HG02938 (cell line): ENCODE data around the gene TFB1M.
"Not testable (repeated sequence)": the region's sequence is repeated elsewhere in the genome, so short reads cannot be mapped to it uniquely, and the experiment has no call there.

Experiments
- ATAC-seq: cut with Tn5 transposase; IDR thresholded peaks from one replicate; pipeline ENCODE4 v1.9.1; 2021; ENCODE audit warnings: mild to moderate bottlenecking, moderate library complexity; ENCODE audit not compliant: unreplicated experiment

Gene TFB1M

DNA sequence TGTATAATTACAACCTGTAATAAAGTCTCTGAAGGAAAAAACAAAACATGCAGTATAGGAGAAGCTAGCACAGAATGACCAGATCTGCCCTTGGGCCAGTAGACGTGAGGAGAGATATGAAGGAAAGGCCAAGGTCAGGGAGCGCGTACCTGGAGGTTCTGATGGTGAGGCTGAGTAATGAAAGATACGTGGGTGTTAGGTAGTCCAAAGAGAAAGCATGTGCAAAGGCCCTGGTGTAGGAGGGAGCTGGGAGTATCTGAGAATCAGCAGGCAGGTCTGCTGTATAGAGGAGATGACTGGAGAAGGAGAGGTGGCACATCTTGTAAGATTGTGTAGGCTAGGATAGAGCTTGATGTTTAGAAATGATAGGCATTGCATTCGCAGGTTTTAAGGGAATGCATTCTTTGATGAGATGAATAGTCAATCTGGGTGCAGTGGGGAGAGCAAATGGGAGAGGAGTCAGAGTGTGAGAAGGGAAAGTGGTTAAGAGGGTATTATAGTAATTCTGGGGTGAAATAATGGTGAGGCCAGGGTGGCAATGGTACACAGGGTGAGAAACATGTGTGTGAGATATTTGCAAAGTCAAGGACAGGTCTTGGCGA, 15.9 kb upstream of the TFB1M start:
- no peak for ATAC-seq

DNA sequence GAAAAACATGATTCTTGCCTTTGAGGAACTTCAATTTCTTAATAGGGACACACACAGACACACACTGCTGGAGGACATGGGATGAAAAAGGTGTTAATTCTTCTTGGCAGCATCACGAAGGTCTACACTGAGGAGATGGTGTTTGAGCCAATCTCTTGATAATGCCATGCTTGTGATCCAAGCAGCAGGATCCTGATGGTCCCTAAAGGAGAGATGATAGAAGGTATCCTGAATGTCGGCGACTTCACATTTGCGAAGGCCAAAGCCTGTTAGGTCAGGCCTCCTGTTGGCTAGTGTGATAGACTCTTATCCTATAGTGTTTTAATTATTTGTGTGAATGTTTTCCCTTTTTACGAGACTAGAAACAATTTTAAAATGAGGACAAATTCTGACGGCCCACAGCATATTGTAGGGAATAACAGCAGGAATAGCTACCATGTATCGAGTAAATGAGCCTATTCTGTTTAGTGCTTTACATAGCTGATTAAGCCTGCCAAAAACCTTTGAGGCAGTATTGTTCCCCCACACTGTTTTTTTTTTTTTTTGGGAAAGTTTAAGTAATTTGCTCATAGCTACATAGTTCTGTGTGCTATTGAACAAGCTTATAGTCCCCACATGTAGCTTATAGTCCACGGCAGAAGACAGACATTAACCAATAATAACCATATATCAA, 15.3 kb upstream of the TFB1M start:
- no peak for ATAC-seq

DNA sequence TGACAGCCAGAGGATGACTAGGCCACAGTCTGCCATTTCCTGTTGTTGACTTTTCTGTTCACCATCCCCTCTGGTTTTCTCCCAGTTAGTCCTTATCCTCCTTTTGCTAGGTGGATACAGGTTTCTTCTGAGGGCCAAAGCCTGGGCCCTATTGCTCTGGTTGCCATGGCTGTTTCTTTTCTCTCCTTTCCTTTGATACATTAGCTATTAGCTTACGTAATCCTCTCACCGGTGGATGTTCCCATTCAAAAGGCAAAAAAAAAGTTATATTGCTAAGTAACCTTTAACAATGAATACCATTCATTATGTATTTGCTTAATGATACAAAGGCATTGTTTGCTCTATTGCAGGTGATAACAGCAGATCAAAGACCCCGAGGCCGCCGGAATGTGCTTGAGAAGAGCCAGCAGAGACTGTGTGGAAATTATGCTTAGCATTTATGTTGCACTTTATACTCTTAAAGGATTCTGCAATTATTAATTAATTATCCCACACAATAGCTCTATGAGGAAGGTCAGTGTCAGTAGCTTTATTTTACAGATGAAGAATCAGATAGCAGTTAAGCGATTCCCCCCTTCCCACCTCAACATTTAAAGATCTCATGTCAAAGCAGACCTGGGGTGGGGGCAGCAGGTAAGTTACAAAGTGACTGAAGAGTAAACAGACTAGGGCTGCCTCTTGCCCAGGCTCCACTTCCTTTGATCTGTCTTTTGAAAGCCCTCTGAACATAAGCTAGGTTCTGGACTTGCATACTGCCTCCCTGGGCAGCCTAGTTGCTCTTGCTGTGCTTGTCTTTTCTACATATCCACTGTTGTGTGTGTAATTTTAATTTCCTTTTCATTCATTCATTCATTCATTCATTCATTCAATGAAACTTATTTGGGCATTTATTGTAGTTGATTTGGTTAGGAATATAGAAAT, 14.5 kb upstream of the TFB1M start:
- no peak for ATAC-seq

DNA sequence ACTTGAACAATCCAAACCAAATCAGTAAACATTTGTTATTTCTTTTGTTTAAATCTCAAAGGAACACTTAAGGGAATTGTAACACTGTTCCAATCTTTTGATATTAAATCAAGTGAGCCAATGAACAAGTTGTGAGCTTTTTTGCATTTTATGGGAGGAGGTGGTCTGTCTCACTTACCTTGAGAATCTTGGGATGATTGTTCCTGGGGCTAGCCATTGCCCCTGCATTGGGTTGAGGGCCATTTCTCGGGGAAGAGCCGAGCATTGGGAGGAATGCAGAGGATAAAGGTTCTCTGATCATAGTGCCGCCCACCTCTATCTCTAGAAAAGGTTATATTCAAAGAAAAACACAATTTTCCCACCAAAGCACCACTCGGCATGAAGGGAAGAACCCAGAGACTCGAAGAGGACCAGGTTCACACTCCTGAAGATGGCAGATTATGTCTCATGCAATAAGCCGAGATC, 13.8 kb upstream of the TFB1M start:
- no peak for ATAC-seq

DNA sequence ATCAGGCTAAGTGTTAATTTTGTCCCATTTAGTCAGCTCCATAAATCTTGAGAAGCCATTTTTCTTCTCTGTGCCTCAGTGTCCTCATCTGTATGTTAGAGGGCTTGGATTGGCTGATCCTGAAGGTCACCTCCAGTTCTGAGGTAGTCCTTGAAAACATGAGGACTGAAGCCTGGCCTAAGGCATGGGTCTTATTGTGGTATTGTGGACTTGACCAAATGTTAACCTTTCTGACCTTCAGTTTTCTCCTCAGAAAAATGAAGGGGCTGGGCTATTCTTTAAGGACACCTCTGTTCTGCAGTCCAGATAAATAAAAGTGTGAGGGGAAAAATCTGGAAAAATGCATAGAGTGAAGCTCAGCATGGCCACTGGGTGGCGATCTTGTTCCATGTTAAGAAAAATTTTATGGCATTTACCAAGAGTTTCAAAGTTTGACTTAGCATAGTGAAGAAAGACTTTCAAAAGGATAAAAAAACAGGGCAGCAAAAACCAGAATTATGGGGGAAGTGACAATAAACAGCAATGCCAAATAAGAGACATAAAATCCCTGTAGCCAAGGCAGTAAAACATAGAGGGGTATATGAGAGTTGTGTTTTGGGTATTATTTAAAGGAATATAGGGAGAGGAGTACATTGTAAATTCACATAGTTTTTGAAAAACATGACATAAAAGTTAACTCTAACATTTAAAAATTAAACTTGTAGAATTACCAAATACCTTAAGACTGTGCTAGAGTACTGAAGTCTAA, 13.2 kb upstream of the TFB1M start:
- ATAC-seq: no peak

DNA sequence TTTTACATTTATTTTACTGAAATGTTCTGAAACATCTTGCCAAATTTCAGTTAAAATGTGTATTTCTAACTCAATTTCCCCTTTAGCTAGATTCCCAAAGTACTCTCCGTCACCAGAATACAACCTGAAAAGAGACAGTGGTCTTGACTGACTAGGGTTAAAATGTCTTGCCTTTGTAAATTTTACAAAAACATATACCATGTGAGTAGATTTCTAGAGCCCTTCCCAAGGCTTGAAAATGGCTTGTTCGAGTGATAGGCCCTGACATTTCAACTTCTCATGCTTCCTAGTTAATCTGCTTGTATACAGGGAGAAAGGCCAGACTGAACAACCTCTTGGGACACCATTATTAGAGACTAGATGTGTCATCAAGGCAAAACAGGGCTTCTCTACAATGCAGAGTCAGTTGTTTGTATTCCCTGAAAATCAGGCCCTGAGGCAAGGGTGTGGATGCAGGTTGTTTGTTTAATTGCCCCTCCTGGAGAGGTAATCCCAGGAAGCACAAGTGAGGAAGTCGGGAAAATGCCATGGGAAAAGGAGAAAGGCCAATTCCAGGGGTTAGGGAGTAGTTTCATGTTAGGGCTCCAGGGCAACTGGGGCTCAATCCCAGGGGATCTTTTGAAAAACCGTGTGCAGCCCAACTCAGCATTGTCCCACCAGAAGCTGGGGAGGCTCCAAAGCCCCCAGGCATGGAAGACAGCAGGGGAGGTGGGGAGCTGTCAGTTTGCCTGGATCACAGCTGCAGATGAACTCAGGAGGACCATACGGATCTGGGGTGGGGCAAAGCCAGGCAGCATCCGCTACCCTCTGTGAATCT, 11.6 kb upstream of the TFB1M start:
- no peak for ATAC-seq

DNA sequence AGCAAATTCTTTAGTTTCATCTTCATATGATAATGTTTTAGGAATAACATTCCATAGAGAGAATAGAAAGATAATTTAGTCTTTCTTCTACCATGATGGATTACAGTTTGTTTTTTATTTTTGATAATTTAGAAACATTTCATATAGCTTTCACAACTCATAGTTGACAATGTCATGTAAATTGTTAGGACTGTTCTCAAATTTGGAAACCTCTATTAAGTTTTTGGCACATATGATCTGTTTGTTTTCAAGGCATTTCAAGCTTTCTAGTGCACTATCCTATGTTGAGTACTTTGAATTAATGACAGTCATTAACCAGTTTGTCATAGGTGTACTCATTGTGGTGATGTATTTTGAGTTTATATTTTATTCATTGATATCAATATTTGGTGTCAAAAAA, 10.7 kb upstream of the TFB1M start:
- ATAC-seq: no peak

DNA sequence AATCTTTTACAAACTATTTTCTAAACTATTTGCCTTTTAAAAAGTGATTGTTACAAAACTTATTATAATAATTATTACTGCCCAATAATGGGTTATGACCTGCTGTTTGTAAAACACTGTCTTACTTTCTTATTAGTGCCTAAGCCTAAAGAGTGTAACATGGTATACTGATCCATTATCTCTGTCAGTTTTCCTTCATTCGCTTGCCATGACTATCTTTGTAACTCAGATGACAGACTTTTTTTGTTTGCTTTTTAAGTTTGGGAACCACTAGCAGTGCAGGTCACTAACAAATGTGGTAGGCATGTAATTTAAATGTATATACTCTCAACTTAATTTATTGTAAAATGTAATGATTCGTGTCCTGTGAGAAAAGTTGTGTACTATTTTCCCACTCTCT, 9.9 kb upstream of the TFB1M start:
- ATAC-seq: no peak

DNA sequence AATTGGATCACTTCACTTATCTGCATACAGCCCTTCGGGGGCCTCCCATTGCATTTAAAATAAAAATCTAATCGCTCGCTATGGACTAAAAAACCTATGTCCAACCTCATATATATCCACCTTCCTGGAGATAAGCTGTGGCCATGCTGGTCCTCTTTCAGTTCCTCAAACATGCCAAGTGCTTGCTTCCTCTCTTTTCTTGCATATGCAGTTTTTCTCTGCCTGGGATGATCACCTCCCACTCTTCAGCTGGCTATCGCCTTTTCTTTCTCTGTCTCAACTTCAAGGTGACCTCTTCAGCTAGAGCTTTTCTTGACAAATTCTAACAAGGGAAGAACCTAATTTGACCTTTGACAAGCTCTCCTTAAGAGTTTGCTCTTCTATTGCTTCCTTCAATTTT, 5.6 kb upstream of the TFB1M start:
- peak; percentile 41 for ATAC-seq

DNA sequence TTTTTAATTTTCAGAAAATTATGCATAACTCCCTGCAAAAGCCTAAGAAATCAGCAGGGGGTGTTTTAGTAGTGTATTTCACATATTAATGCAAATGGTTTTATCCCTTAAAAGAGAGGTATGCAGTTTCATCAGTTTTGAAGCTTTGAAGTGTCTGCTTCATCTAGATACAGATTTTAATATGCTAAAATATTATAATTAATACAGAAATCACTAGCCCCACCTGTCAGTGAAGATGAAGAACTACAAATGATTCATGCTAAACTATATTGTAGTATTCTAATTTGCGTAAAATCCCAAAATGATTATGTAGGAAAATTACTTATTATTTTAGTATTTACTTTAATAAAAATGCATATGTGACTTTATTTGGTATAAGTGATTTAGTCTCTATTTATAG, 2.9 kb upstream of the TFB1M start:
- no peak for ATAC-seq

DNA sequence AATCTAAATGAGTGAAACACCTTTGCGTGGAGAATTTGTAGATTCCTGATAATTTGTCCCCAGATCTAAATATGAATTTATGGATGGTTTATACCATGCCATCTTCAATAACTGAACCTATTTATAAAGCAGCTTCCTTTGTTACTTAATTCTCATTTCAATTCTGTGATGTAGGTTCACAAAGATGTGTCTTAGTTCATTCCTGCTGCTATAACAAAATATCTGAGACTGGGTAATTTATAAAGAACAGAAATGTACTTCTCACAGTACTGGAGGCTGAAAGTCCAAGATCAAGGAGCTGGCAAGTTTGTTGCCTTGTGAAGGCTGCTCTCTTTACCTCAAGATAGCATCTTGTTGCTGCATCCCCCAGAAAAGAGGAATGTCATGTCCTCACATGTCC, 2.1 kb upstream of the TFB1M start:
- no peak for ATAC-seq

DNA sequence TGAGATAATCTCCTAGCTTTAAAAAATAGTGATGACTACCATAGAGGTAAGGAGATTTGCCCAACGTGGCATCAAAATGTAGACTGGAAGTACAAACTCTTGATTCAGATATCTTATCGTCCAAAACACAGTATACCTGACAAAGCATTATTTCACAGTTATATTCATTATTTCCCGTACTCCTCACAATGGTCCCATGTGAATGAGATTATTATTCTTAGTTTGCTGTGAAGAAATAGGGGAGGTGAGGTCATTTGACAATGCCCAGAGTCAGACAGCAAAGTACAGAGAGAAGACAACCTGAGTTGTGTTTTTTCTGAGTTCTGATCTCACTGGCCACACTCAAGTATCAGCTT, 1.2 kb upstream of the TFB1M start:
- ATAC-seq: no peak

DNA sequence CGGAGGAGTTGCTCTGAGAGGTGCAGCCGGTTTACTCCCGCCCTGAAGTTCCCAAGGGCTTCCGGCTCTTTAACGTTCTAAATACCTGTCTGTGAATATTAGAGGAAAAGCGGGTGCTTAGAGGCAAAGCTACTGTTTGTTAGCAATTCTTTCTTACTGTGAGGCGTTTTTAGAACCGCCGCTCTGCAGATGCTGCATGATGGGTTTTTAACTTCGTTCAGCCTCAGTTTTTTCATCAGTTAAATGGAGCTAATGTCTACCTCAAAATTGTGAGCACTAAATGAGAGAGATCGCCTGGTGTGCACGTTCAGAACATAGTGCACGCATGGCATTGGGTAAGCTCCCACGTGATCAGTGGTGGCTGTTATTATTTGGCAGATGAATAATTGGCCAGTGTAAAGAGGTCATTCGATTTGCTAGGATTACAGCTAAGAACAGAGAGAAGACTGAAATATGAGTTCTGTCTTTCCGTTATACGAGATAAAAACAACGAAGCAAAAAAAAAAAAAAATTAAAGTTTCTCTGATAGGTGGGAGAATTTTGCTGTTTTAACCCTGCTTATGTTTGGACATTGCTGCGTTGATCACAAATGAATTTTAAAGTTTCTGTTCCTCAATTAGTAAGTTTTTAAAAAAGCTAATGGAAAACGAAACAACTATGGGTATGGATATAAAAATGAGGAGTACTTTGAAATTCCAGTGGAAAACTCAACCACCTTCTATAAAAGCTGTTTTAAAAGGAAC, 660 bp upstream of the TFB1M start:
- peak; percentile 54 for ATAC-seq

DNA sequence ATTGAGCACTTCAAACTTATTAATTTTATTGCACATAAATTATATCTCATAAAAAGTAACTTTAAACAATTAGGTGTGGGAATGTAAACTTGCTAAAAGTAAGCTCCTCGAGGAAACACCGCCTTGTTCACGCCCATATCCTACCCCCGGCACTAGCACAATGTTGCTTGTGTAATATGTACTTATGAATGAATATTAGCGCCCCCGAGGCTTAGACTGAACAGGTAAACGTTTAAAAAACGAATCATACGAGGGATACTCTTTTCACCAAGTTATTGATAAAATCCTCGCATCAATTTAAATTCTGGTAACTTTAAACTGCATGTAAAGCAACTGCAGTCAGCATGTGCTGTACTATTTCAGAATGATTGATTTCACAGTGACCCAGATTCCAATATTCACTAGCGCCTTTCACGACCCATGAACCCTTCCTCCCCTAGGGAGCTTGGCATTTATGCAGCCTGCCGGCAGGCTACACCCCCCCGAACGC, 637 bp downstream of the TFB1M start:
- ATAC-seq: peak; percentile 11

DNA sequence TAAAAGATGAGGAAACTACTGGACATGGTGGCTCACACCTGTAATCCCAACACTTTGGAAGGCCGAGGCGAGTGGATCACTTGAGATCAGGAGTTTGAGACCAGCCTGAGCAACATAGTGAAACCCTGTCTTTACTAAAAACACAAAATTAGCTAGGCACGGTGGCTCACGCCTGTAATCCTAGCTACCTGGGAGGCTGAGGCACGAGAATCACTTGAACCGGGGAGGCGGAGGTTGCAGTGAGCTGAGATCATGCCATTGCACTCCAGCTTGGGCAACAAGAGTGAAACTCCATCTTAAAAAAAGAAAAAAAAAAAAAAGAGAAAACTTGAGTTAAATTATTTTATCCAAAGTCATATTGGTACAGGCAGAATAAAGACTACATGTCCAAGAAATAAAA, 1.3 kb downstream of the TFB1M start:
- ATAC-seq: not testable (repeated sequence)

DNA sequence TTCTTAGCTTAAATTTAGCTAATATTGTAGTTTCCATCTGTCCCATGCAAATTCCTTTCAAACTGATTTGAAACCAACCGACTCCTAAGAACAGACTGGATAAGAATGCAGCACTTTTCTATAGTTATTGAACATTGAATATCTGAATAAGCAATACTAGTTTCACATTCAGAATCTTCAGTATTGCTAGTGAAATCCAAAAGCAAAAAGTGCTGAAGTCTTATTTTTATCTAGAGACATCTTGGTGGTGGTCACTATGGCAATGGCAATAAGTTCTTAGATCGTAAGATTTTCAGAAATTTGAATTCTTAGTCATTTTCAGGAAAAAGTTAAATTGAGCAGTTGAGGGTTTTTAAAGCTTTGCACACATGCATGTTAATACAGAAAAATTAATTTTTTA, 2.7 kb downstream of the TFB1M start:
- no peak for ATAC-seq

DNA sequence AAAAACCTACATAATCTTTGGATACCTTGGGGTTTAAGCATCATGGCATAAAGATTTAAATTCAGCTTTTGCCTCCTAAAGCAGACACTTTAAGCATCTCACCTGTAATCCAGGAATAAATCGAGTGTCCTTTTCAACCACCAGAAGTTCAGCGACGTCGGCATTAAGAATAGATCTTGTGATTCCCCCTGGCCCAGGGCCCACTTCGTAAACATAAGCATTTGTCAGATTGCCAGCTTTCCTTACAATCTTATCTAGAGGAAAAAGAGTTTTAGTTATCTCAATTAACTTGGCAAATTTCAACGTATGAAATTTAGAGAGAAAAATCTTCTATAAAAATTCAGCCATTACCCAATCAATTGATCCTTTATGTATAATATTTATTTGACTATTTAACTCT, 3.2 kb downstream of the TFB1M start:
- ATAC-seq: no peak

DNA sequence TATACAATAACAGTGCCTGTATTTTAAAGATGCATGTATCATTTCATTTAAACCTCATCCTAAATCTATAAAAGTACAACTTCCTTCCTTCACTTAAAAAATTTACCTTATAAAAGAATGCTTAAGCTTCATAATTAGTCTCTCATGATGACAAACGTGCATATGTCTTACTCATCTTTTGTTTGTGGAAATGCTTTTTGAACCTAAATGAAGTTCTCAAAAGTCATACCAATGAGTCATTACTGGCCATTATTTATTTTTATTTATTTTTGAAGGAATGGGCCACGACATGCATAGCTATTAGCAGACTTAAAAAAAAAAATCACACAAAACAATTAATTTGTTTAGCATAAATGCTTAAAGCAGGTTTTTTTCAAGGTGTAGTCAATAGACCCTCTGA, 3.7 kb downstream of the TFB1M start:
- no peak for ATAC-seq

DNA sequence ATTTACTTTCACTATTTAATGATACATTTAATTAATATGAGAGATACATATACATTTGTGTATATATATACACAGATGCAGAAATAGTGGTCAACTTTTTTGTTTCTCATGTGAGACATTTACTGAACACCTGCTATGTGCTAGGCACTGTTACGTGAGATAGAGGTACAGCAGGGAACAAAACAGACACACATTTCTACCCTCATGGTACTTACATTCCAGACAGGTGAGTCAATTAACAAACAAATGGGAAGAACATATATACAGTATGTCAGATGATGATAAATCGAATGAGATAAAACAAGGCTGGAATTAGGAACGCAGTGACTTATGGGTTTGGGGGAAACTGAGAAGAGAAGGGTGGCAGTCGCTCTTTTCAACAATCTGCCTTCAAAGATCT, 5.1 kb downstream of the TFB1M start:
- ATAC-seq: no peak

DNA sequence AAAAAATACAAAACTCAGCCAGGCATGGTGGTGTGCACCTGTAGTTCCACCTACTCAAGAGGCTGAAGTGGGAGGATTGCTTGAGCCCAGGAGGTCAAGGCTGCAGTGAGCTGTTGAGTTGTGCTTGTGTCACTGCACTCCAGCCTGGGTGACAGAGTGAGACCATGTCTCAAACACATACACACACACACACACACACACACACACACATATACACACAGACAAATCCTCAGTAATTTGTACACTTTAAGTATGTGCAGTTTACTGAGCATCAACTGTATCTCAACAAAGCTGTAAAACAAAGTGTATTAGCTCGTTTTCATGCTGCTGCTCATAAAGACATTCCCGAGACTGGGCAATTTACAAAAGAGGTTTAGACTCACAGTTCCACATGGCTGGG, 7.3 kb downstream of the TFB1M start:
- ATAC-seq: no peak
